Activated CD4-positive, alpha-beta memory T cell treated with anti-CD3 and anti-CD28 coated beads for 36 hours (primary cell): ENCODE results near the gene EOLA1. TPM values are rescaled to one million over a fixed set of nuclear protein-coding genes. Genes with fewer than 3 reads are reported as not detected.
"Not testable (repeated sequence)": the region's sequence is repeated elsewhere in the genome, so short reads cannot be mapped to it uniquely, and the experiment has no call there.

ENCODE experiments used
- CTCF ChIA-PET: fragments of 350-600 bp; sonication (Branson Sonifier 250); formaldehyde crosslinking; loops from one replicate; lab custom pipeline; 2021; ENCODE audit warnings: antibody characterized with exemption, inconsistent platforms; lab: Charles Lee
- POLR2A ChIA-PET: fragments of 350-600 bp; sonication (Branson Sonifier 250); formaldehyde crosslinking; loops from one replicate; lab custom pipeline; 2021; ENCODE audit warnings: antibody characterized with exemption; lab: Charles Lee
- DNase-seq: peaks from one replicate; pipeline ENCODE4 v3.0.0-alpha.2; 2020
- H3K27ac Mint-ChIP-seq: one replicate; pipeline ENCODE4 v1.8.0; 2021; ENCODE audit warnings: mixed read lengths
- H3K27me3 Mint-ChIP-seq: one replicate; pipeline ENCODE4 v1.8.0; 2021; ENCODE audit warnings: mixed read lengths
- H3K36me3 Mint-ChIP-seq: one replicate; pipeline ENCODE4 v1.8.0; 2021; ENCODE audit warnings: mixed read lengths
- H3K4me1 Mint-ChIP-seq: one replicate; pipeline ENCODE4 v1.8.0; 2021; ENCODE audit warnings: low read depth, mixed read lengths
- H3K4me3 Mint-ChIP-seq: one replicate; pipeline ENCODE4 v1.8.0; 2021; ENCODE audit warnings: mild to moderate bottlenecking, mixed read lengths
- H3K9me3 Mint-ChIP-seq: one replicate; pipeline ENCODE4 v1.8.0; 2021; ENCODE audit warnings: mixed read lengths
- intact Hi-C: fragments of 100-400 bp; cut with micrococcal nuclease; formaldehyde crosslinking; loops from one replicate; pipeline ENCODE4 v1.15.1; 2023
- total RNA-seq, 2 experiments: library from RNA; stranded (reverse); gene quantifications; one replicate each; pipeline ENCODE4 v1.2.3, GENCODE V29; 2021

The EOLA1 gene
- total RNA-seq, 2 experiments from 2014 or later: 22.1 to 24.7 TPM

GRCh38 chrX:149516604-149517003, 24.2 kb upstream of the EOLA1 start:
- DNase-seq: no peak
- peaks cover 1% of the 10 kb centered on the region for H3K36me3 Mint-ChIP-seq
- H3K27me3 Mint-ChIP-seq: no peaks in the 10 kb centered on the region
- H3K4me3 Mint-ChIP-seq: no peak overlapping the region
- H3K4me1 Mint-ChIP-seq: peaks cover 34% of the 10 kb centered on the region
- ChIA-PET POLR2A (no interaction called here), CTCF (interaction anchor here (1.7 kb wide), 1 partner anchor 13 kb away, joined by 4 read pairs; no protein-coding TSS in a partner anchor)
- no peak overlapping the region for H3K27ac Mint-ChIP-seq
- intact Hi-C loops: no loop called here
- no peaks in the 10 kb centered on the region for H3K9me3 Mint-ChIP-seq

GRCh38 chrX:149517308-149517707, 23.5 kb upstream of the EOLA1 start:
- peaks cover 38% of the 10 kb centered on the region for H3K4me1 Mint-ChIP-seq
- H3K27me3 Mint-ChIP-seq: no peaks in the 10 kb centered on the region
- no peak for DNase-seq
- ChIA-PET CTCF (no interaction called here), POLR2A (interaction anchor here (0.6 kb wide), 1 partner anchor 9 kb away, joined by 3 read pairs; no protein-coding TSS in a partner anchor)
- H3K4me3 Mint-ChIP-seq: no peak overlapping the region
- no peaks in the 10 kb centered on the region for H3K9me3 Mint-ChIP-seq
- H3K27ac Mint-ChIP-seq: no peak overlapping the region
- H3K36me3 Mint-ChIP-seq: peaks cover 1% of the 10 kb centered on the region
- intact Hi-C loops: no loop called here

- Mint-ChIP-seq H3K4me3 (no peak overlapping the region), H3K9me3 (no peaks in the 10 kb centered on the region), H3K27me3 (no peaks in the 10 kb centered on the region), H3K4me1 (peaks cover 41% of the 10 kb centered on the region), H3K27ac (no peak overlapping the region), H3K36me3 (peaks cover 1% of the 10 kb centered on the region)
- ChIA-PET POLR2A (no interaction called here), CTCF (interaction anchor here (0.6 kb wide), 1 partner anchor 394 kb away, joined by 3 read pairs; no protein-coding TSS in a partner anchor)
- intact Hi-C loops: no loop called here
- DNase-seq: no peak
Observed at GRCh38 chrX:149518236-149518635, 22.6 kb upstream of the EOLA1 start.

GRCh38 chrX:149520636-149521277, 20.1 kb upstream of the EOLA1 start:
- not testable (repeated sequence) for H3K27ac Mint-ChIP-seq, H3K27me3 Mint-ChIP-seq, DNase-seq, H3K36me3 Mint-ChIP-seq, H3K9me3 Mint-ChIP-seq
- Mint-ChIP-seq H3K4me1 (peaks cover 42% of the 10 kb centered on the region), H3K4me3 (peak overlapping the region; percentile 23)
- intact Hi-C loops: loop anchor here (2.0 kb wide), 1 partner anchor 16 kb away; the partner anchor contains the start of gene IDS
- ChIA-PET POLR2A (interaction anchor here (0.7 to 1.6 kb wide), 2 partner anchors 10 to 17 kb away, joined by 4 read pairs; no protein-coding TSS in a partner anchor), CTCF (interaction anchor here (3.6 kb wide), 1 partner anchor 9 kb away, joined by 27 read pairs; no protein-coding TSS in a partner anchor)

GRCh38 chrX:149521438-149521837, 19.4 kb upstream of the EOLA1 start:
- Mint-ChIP-seq H3K4me1 (peaks cover 41% of the 10 kb centered on the region), H3K27ac (no peak overlapping the region), H3K27me3 (no peaks in the 10 kb centered on the region), H3K9me3 (no peaks in the 10 kb centered on the region), H3K4me3 (peak overlapping the region; percentile 23), H3K36me3 (peaks cover 1% of the 10 kb centered on the region)
- CTCF ChIA-PET: interaction anchor here (0.9 to 3.6 kb wide), 2 partner anchors 10 to 18 kb away, joined by 3 to 27 read pairs; no protein-coding TSS in a partner anchor
- intact Hi-C loops: loop anchor here (2.0 kb wide), 1 partner anchor 17 kb away; the partner anchor contains the start of gene IDS
- no peak for DNase-seq
- POLR2A ChIA-PET: interaction anchor here (1.0 to 1.6 kb wide), 2 partner anchors 11 to 16 kb away, joined by 3 to 4 read pairs; no protein-coding TSS in a partner anchor

- intact Hi-C loops: no loop called here
- CTCF ChIA-PET: interaction anchor here (3.6 kb wide), 1 partner anchor 11 kb away, joined by 27 read pairs; no protein-coding TSS in a partner anchor
- Mint-ChIP-seq H3K27ac (no peak overlapping the region), H3K4me1 (peaks cover 39% of the 10 kb centered on the region), H3K4me3 (no peak overlapping the region), H3K36me3 (peaks cover under 1% of the 10 kb centered on the region), H3K27me3 (no peaks in the 10 kb centered on the region), H3K9me3 (no peaks in the 10 kb centered on the region)
- DNase-seq: no peak
- POLR2A ChIA-PET: interaction anchor here (1.9 kb wide), 1 partner anchor 18 kb away, joined by 7 read pairs; the partner anchor contains the start of gene IDS
Observed at GRCh38 chrX:149522916-149523315, 17.9 kb upstream of the EOLA1 start.

GRCh38 chrX:149525389-149525788, 15.4 kb upstream of the EOLA1 start:
- peak overlapping the region; percentile 70 for H3K27ac Mint-ChIP-seq
- H3K9me3 Mint-ChIP-seq, intact Hi-C loops, H3K27me3 Mint-ChIP-seq, POLR2A ChIA-PET, H3K36me3 Mint-ChIP-seq, H3K4me3 Mint-ChIP-seq: not testable (repeated sequence)
- DNase-seq: peak; percentile 80
- CTCF ChIA-PET: interaction anchor here (1.1 kb wide), 1 partner anchor 13 kb away, joined by 4 read pairs; no protein-coding TSS in a partner anchor
- H3K4me1 Mint-ChIP-seq: peaks cover 36% of the 10 kb centered on the region

GRCh38 chrX:149525903-149526302, 14.9 kb upstream of the EOLA1 start:
- intact Hi-C loops, H3K27me3 Mint-ChIP-seq, H3K4me3 Mint-ChIP-seq, H3K36me3 Mint-ChIP-seq, H3K9me3 Mint-ChIP-seq: not testable (repeated sequence)
- Mint-ChIP-seq H3K4me1 (peaks cover 34% of the 10 kb centered on the region), H3K27ac (peak overlapping the region; percentile 69)
- ChIA-PET POLR2A (interaction anchor here (1.1 kb wide), 1 partner anchor 21 kb away, joined by 5 read pairs; the partner anchor contains the start of gene IDS), CTCF (interaction anchor here (0.8 to 1.1 kb wide), 3 partner anchors 14 to 22 kb away, joined by 3 to 5 read pairs (median 3); no protein-coding TSS in a partner anchor)
- peak; percentile 27 for DNase-seq

- not testable (repeated sequence) for H3K4me3 Mint-ChIP-seq, H3K9me3 Mint-ChIP-seq, H3K36me3 Mint-ChIP-seq, H3K27me3 Mint-ChIP-seq, DNase-seq
- Mint-ChIP-seq H3K4me1 (peaks cover 34% of the 10 kb centered on the region), H3K27ac (peak overlapping the region; percentile 69)
- ChIA-PET CTCF (interaction anchor here (0.8 to 1.1 kb wide), 3 partner anchors 14 to 22 kb away, joined by 3 to 5 read pairs (median 3); no protein-coding TSS in a partner anchor), POLR2A (interaction anchor here (1.1 kb wide), 1 partner anchor 22 kb away, joined by 5 read pairs; the partner anchor contains the start of gene IDS)
- intact Hi-C loops: loop anchor here (1.0 kb wide), 1 partner anchor 13 kb away; no protein-coding TSS in a partner anchor
Observed at GRCh38 chrX:149526318-149527033, 14.3 kb upstream of the EOLA1 start.

GRCh38 chrX:149527705-149528104, 13.1 kb upstream of the EOLA1 start:
- H3K36me3 Mint-ChIP-seq: peaks cover 2% of the 10 kb centered on the region
- POLR2A ChIA-PET: no interaction called here
- H3K27ac Mint-ChIP-seq: peak overlapping the region; percentile 65
- H3K9me3 Mint-ChIP-seq: no peaks in the 10 kb centered on the region
- no peaks in the 10 kb centered on the region for H3K27me3 Mint-ChIP-seq
- H3K4me3 Mint-ChIP-seq: no peak overlapping the region
- intact Hi-C loops: loop anchor here (1.0 kb wide), 1 partner anchor 12 kb away; no protein-coding TSS in a partner anchor
- CTCF ChIA-PET: interaction anchor here (1.0 to 1.3 kb wide), 2 partner anchors 12 to 15 kb away, joined by 6 to 8 read pairs; no protein-coding TSS in a partner anchor
- H3K4me1 Mint-ChIP-seq: peaks cover 37% of the 10 kb centered on the region
- DNase-seq: peak; percentile 53

GRCh38 chrX:149528381-149528780, 12.4 kb upstream of the EOLA1 start:
- CTCF ChIA-PET: interaction anchor here (1.0 to 1.5 kb wide), 3 partner anchors 11 to 16 kb away, joined by 4 to 8 read pairs (median 6); no protein-coding TSS in a partner anchor
- DNase-seq: no peak
- intact Hi-C loops: no loop called here
- POLR2A ChIA-PET: interaction anchor here (0.8 kb wide), 1 partner anchor 12 kb away, joined by 3 read pairs; no protein-coding TSS in a partner anchor
- H3K4me1 Mint-ChIP-seq: peaks cover 37% of the 10 kb centered on the region
- H3K4me3 Mint-ChIP-seq: no peak overlapping the region
- H3K9me3 Mint-ChIP-seq: no peaks in the 10 kb centered on the region
- H3K36me3 Mint-ChIP-seq: peaks cover 2% of the 10 kb centered on the region
- no peak overlapping the region for H3K27ac Mint-ChIP-seq
- no peaks in the 10 kb centered on the region for H3K27me3 Mint-ChIP-seq
